Measurements from ENCODE around the gene SIK1.
"Not testable (repeated sequence)": the region's sequence is repeated elsewhere in the genome, so short reads cannot be mapped to it uniquely, and the experiment has no call there.

Gene SIK1

GRCh38 chr21:43396788-43397438, 30.0 kb downstream of the SIK1 start:
- not testable (repeated sequence) for DNase-seq (ENCODE audit: low spot score)

- not testable (repeated sequence) for DNase-seq (ENCODE audit: low spot score)
These were observed 43.6 kb downstream of the SIK1 start for GRCh38 chr21:43383351-43383750.

- not testable (repeated sequence) for DNase-seq (ENCODE audit: low spot score)
These were observed 44.0 kb downstream of the SIK1 start for GRCh38 chr21:43382902-43383301.

- not testable (repeated sequence) for DNase-seq (ENCODE audit: low spot score)
These were observed 45.9 kb downstream of the SIK1 start for GRCh38 chr21:43380852-43381533.

GRCh38 chr21:43380337-43380736, 46.6 kb downstream of the SIK1 start:
- not testable (repeated sequence) for DNase-seq (ENCODE audit: low spot score)

- DNase-seq (ENCODE audit: low spot score), result not testable (repeated sequence)
These were observed 47.3 kb downstream of the SIK1 start for GRCh38 chr21:43379626-43380122.

- no peak for DNase-seq (ENCODE audit: low spot score)
These were observed 50.5 kb downstream of the SIK1 start for GRCh38 chr21:43376478-43376882.

- DNase-seq (ENCODE audit: low spot score), result no peak
These were observed 51.0 kb downstream of the SIK1 start for GRCh38 chr21:43375837-43376477.

GRCh38 chr21:43375006-43375836, 51.7 kb downstream of the SIK1 start:
- no peak for DNase-seq (ENCODE audit: low spot score)

GRCh38 chr21:43374228-43374885, 52.6 kb downstream of the SIK1 start:
- no peak for DNase-seq (ENCODE audit: low spot score)

- DNase-seq (ENCODE audit: low spot score), result no peak
These were observed 53.3 kb downstream of the SIK1 start for GRCh38 chr21:43373362-43374227.

GRCh38 chr21:43372663-43373361, 54.1 kb downstream of the SIK1 start:
- DNase-seq (ENCODE audit: low spot score), result peak; percentile 6

GRCh38 chr21:43371786-43372185, 55.1 kb downstream of the SIK1 start:
- DNase-seq (ENCODE audit: low spot score), result no peak

- no peak for DNase-seq (ENCODE audit: low spot score)
These were observed 55.9 kb downstream of the SIK1 start for GRCh38 chr21:43370888-43371570.

- no peak for DNase-seq (ENCODE audit: low spot score)
These were observed 56.8 kb downstream of the SIK1 start for GRCh38 chr21:43370091-43370658.

GRCh38 chr21:43369596-43370090, 57.3 kb downstream of the SIK1 start:
- no peak for DNase-seq (ENCODE audit: low spot score)

- DNase-seq (ENCODE audit: low spot score), result no peak
These were observed 57.8 kb downstream of the SIK1 start for GRCh38 chr21:43369124-43369523.

GRCh38 chr21:43368685-43369084, 58.2 kb downstream of the SIK1 start:
- DNase-seq (ENCODE audit: low spot score), result no peak

GRCh38 chr21:43367859-43368258, 59.1 kb downstream of the SIK1 start:
- DNase-seq (ENCODE audit: low spot score), result no peak

Measured in LoVo (cell line).